B cell (primary cell): ENCODE results near the gene MAP3K6. TPM values are rescaled to one million over a fixed set of nuclear protein-coding genes. Genes with fewer than 3 reads are reported as not detected.

Experiments used
- ATAC-seq: fragments of 200-7000 bp; cut with Tn5 transposase; one replicate; pipeline ENCODE4 v1.10.0; 2021; ENCODE audit warnings: low read depth, mild to moderate bottlenecking, moderate number of reproducible peaks, moderate library complexity
- CTCF ChIA-PET: fragments of 350-600 bp; sonication (Branson Sonifier 250); formaldehyde crosslinking; loops from one replicate; lab custom pipeline; 2021; ENCODE audit warnings: antibody characterized with exemption, inconsistent platforms; lab: Charles Lee
- POLR2A ChIA-PET: fragments of 350-600 bp; sonication (Branson Sonifier 250); formaldehyde crosslinking; loops from one replicate; lab custom pipeline; 2021; ENCODE audit warnings: antibody characterized with exemption; lab: Charles Lee
- DNase-seq: peaks from one replicate; pipeline ENCODE4 v3.0.0; 2013
- H2AFZ ChIP-seq: 2 replicates; pipeline ENCODE4 v1.6.1; 2012; ENCODE audit warnings: mild to moderate bottlenecking, low read depth, low read length; ENCODE audit not compliant: insufficient read depth, poor library complexity, severe bottlenecking
- H3K27ac ChIP-seq, 2 donors: 1 replicate in 1 of 2; 2 replicates in 1 of 2; pipeline ENCODE4 v1.5.1; 2012 to 2013; ENCODE audit warnings: low read length in 2 of 2, mild to moderate bottlenecking in 2 of 2, moderate library complexity in 1 of 2
- H3K27me3 ChIP-seq, 4 experiments: fragments of 200-600 bp in 1 of 4; sonication (generic) in 1 of 4; replicated peaks in 1 of 4; 1 replicate in 2 of 4; 2 replicates in 2 of 4; pipeline versions ENCODE4 v1.6.1 to v1.7.0; 2013 to 2016; ENCODE audit warnings: low read length in 3 of 4, mild to moderate bottlenecking in 2 of 4, mixed read lengths in 1 of 4, moderate library complexity in 1 of 4; ENCODE audit not compliant: insufficient read depth in 4 of 4, control insufficient read depth in 3 of 4; ENCODE audit errors: control extremely low read depth in 1 of 4
- H3K36me3 ChIP-seq, 2 experiments: replicated peaks in 1 of 2; 1 replicate in 1 of 2; 2 replicates in 1 of 2; pipeline versions ENCODE4 v1.6.1 to v1.7.1; 2013; ENCODE audit warnings: low read length in 1 of 2; ENCODE audit not compliant: insufficient read depth in 2 of 2, control insufficient read depth in 1 of 2; ENCODE audit errors: control extremely low read depth in 1 of 2, extremely low read depth in 1 of 2
- H3K4me1 ChIP-seq, 2 donors: fragments of 200-600 bp in 1 of 2; sonication (generic) in 1 of 2; 1 replicate in 1 of 2; 2 replicates in 1 of 2; pipeline versions ENCODE4 v1.5.1 to v1.6.1; 2013 to 2017; ENCODE audit warnings: low read length in 2 of 2; ENCODE audit not compliant: control insufficient read depth in 2 of 2, insufficient read depth in 2 of 2
- H3K4me2 ChIP-seq: replicated peaks from 2 replicates; pipeline ENCODE3; 2012; ENCODE audit warnings: mild to moderate bottlenecking, low read depth, low read length; ENCODE audit not compliant: poor library complexity, severe bottlenecking
- H3K4me3 ChIP-seq, 5 experiments: fragments of 200-600 bp in 1 of 5; sonication (generic) in 1 of 5; 1 replicate in 3 of 5; 2 replicates in 2 of 5; pipeline versions ENCODE4 v1.5.1 to v1.7.0; 2011 to 2016; ENCODE audit warnings: low read length in 4 of 5, mild to moderate bottlenecking in 4 of 5, low read depth in 2 of 5, control low read depth in 1 of 5, moderate library complexity in 1 of 5; ENCODE audit not compliant: insufficient read depth in 1 of 5; ENCODE audit errors: control extremely low read depth in 1 of 5, extremely low read depth in 1 of 5
- H3K79me2 ChIP-seq: fragments of 200-600 bp; sonication (generic); one replicate; pipeline ENCODE4 v1.6.0; 2016; ENCODE audit warnings: low read length; ENCODE audit not compliant: control insufficient read depth, insufficient read depth
- H3K9ac ChIP-seq: fragments of 200-600 bp; sonication (generic); 2 replicates; pipeline ENCODE4 v1.6.1; 2017; ENCODE audit warnings: mild to moderate bottlenecking, low read length, moderate library complexity
- H3K9me3 ChIP-seq, 3 donors: one replicate each; pipeline versions ENCODE4 v1.6.1 to v1.7.1; 2013; ENCODE audit warnings: low read length in 2 of 3; ENCODE audit not compliant: control insufficient read depth in 2 of 3, insufficient read depth in 1 of 3; ENCODE audit errors: control extremely low read depth in 1 of 3
- H4K20me1 ChIP-seq: 2 replicates; pipeline ENCODE4 v1.6.0; 2012; ENCODE audit warnings: mild to moderate bottlenecking, low read length; ENCODE audit not compliant: insufficient read depth, control insufficient read depth, poor library complexity, severe bottlenecking
- H3K27ac Mint-ChIP-seq: one replicate; pipeline ENCODE4 v1.8.0; 2021; ENCODE audit warnings: mixed read lengths
- H3K27me3 Mint-ChIP-seq: one replicate; pipeline ENCODE4 v1.8.0; 2021; ENCODE audit warnings: mixed read lengths
- H3K4me1 Mint-ChIP-seq: one replicate; pipeline ENCODE4 v1.8.0; 2021; ENCODE audit warnings: mixed read lengths
- H3K4me3 Mint-ChIP-seq: one replicate; pipeline ENCODE4 v1.8.0; 2021; ENCODE audit warnings: mixed read lengths
- H3K9me3 Mint-ChIP-seq: one replicate; pipeline ENCODE4 v1.8.0; 2022; ENCODE audit warnings: mixed read lengths; ENCODE audit not compliant: insufficient read depth
- EZH2 ChIP-seq: IDR thresholded peaks from 2 replicates; pipeline ENCODE4 v1.6.1; 2012; ENCODE audit warnings: borderline replicate concordance, low read depth, mild to moderate bottlenecking, moderate library complexity, low read length; ENCODE audit not compliant: insufficient read depth, poor library complexity, severe bottlenecking
- WGBS: methylation state at CpG from one replicate; pipeline ENCODE4 v1.1.5; 2013; ENCODE audit warnings: missing lambda C conversion rate; ENCODE audit not compliant: insufficient coverage; 5-methylcytosine and 5-hydroxymethylcytosine counted together
- intact Hi-C: fragments of 100-400 bp; cut with micrococcal nuclease; formaldehyde crosslinking; loops from one replicate; pipeline ENCODE4 v1.10.0; 2022
- polyA minus RNA-seq: library from RNA; depleted of rRNA, polyadenylated mRNA; stranded (reverse); fragments of >200 nt; gene quantifications from 2 replicates; pipeline ENCODE4 v1.2.3, GENCODE V29; 2012
- polyA plus RNA-seq: library from polyadenylated mRNA; depleted of rRNA; stranded (reverse); fragments of >200 nt; gene quantifications from 2 replicates; pipeline ENCODE4 v1.2.3, GENCODE V29; 2012
- total RNA-seq, 2 donors: library from RNA; stranded (reverse); fragments of 120-200 nt in 1 of 2; gene quantifications; 1 replicate in 1 of 2; 2 replicates in 1 of 2; pipeline versions ENCODE4 v1.2.3 to v1.2.4, GENCODE V29; 2013 to 2022
- TF ChIP-seq, protein P1 (sequence below): fragments of 200-600 bp; IDR thresholded peaks from one replicate; pipeline ENCODE4 v1.8.0; 2022; ENCODE audit warnings: antibody characterized with exemption, mild to moderate bottlenecking

Gene MAP3K6, protein sequence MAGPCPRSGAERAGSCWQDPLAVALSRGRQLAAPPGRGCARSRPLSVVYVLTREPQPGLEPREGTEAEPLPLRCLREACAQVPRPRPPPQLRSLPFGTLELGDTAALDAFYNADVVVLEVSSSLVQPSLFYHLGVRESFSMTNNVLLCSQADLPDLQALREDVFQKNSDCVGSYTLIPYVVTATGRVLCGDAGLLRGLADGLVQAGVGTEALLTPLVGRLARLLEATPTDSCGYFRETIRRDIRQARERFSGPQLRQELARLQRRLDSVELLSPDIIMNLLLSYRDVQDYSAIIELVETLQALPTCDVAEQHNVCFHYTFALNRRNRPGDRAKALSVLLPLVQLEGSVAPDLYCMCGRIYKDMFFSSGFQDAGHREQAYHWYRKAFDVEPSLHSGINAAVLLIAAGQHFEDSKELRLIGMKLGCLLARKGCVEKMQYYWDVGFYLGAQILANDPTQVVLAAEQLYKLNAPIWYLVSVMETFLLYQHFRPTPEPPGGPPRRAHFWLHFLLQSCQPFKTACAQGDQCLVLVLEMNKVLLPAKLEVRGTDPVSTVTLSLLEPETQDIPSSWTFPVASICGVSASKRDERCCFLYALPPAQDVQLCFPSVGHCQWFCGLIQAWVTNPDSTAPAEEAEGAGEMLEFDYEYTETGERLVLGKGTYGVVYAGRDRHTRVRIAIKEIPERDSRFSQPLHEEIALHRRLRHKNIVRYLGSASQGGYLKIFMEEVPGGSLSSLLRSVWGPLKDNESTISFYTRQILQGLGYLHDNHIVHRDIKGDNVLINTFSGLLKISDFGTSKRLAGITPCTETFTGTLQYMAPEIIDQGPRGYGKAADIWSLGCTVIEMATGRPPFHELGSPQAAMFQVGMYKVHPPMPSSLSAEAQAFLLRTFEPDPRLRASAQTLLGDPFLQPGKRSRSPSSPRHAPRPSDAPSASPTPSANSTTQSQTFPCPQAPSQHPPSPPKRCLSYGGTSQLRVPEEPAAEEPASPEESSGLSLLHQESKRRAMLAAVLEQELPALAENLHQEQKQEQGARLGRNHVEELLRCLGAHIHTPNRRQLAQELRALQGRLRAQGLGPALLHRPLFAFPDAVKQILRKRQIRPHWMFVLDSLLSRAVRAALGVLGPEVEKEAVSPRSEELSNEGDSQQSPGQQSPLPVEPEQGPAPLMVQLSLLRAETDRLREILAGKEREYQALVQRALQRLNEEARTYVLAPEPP (N-terminal part only)
- total RNA-seq (8.1 and 9.4 TPM in 2 replicates), polyA plus RNA-seq (10.3 and 11.0 TPM in 2 replicates), polyA minus RNA-seq (4.4 and 6.3 TPM in 2 replicates)
- 8.7 TPM for total RNA-seq (2013)

DNA sequence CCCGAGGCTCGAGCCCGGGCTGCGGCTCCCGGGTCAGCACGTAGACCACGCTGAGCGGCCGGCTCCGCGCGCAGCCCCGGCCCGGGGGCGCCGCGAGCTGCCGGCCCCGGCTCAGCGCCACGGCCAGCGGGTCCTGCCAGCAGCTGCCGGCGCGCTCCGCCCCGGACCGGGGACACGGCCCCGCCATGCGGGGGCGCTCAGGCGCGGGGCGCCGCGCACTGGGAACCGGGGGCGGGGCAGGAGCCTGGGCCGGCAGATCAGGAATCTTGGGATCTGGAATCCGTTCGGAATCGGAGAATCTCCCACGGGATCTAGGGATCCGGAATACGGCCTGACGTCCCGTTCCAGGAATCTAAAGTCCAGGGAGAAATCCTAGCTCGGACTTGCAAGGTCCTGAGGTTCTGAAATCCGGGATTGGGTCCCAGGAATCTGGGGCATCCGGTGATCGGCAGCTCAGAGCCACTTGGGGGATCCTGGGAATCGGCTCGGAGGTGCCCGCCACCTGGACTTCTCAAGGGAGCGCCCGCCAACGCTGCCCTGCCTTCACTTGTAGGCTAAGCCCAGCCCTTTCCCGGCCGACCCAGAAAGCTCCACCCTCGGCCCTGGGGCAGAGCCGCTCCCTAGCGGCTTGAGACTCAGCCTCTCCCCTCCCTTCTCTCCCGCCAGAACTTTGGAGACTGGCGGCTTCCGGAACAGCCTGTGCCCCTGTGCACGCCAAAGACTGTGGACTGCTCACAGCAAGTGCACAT is at the start of gene MAP3K6:
Gene MAP3K6, minus strand, starts transcription at position 551 of the 749 bp plus-strand sequence. Its CDS starts 364 bp downstream, at position 187.
- TF ChIP-seq, protein P1, sequence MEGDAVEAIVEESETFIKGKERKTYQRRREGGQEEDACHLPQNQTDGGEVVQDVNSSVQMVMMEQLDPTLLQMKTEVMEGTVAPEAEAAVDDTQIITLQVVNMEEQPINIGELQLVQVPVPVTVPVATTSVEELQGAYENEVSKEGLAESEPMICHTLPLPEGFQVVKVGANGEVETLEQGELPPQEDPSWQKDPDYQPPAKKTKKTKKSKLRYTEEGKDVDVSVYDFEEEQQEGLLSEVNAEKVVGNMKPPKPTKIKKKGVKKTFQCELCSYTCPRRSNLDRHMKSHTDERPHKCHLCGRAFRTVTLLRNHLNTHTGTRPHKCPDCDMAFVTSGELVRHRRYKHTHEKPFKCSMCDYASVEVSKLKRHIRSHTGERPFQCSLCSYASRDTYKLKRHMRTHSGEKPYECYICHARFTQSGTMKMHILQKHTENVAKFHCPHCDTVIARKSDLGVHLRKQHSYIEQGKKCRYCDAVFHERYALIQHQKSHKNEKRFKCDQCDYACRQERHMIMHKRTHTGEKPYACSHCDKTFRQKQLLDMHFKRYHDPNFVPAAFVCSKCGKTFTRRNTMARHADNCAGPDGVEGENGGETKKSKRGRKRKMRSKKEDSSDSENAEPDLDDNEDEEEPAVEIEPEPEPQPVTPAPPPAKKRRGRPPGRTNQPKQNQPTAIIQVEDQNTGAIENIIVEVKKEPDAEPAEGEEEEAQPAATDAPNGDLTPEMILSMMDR, result peak; percentile 25
- TF ChIP-seq EZH2, result no peak
- ChIA-PET CTCF (interaction anchor here (0.5 to 8.5 kb wide), 19 partner anchors 9 to 303 kb away, joined by 3 to 74 read pairs (median 5); partner anchors contain the start of genes CD164L2, GPR3 and SYTL1), POLR2A (interaction anchor here (4.7 kb wide), 1 partner anchor 25 kb away, joined by 14 read pairs; the partner anchor contains the start of gene SYTL1)
- H3K27me3 ChIP-seq, result no peaks in the 10 kb centered on the region
- H3K4me2 ChIP-seq, result peak within 1 kb of the TSS; percentile 99
- H3K27ac Mint-ChIP-seq, result peak within 1 kb of the TSS; percentile 82
- H3K36me3 ChIP-seq, result no peaks in the 10 kb centered on the region
- H2AFZ ChIP-seq, result peak within 1 kb of the TSS; percentile 75
- H3K4me3 ChIP-seq, result peak within 1 kb of the TSS in 4 of 5 experiments; percentile 59 to 74 (median 64)
- peaks cover 59% of the 10 kb centered on the region for H3K4me1 Mint-ChIP-seq
- H3K27me3 Mint-ChIP-seq, result no peaks in the 10 kb centered on the region
- peak; percentile 32 for ATAC-seq
- under 1% methylated on average over 65 of the region's 67 CpGs for WGBS
- intact Hi-C loops, result loop anchor here (5.0 kb wide), 1 partner anchor 44 kb away; the partner anchor contains the start of gene TMEM222
- H3K9ac ChIP-seq, result peak within 1 kb of the TSS; percentile 68
- no peaks in the 10 kb centered on the region for H3K9me3 ChIP-seq
- H4K20me1 ChIP-seq, result no peaks in the 10 kb centered on the region
- peak within 1 kb of the TSS; percentile 93 for H3K4me3 Mint-ChIP-seq
- no peaks in the 10 kb centered on the region for H3K9me3 Mint-ChIP-seq
- peaks cover 33 to 52% of the 10 kb centered on the region in 2 donors for H3K4me1 ChIP-seq
- DNase-seq, result peak; percentile 68
- H3K79me2 ChIP-seq, result no peaks in the 10 kb centered on the region
- no peak within 1 kb of the TSS for H3K27ac ChIP-seq
